ENCODE data around the gene MYO1C. TPM values are rescaled to one million over a fixed set of nuclear protein-coding genes. Genes with fewer than 3 reads are reported as not detected.

MYO1C gene
- total RNA-seq, 1 experiment from 2014 or later, result 73.6 TPM

GRCh38 chr17:1486802-1487695 is 5.4 kb downstream of the MYO1C start (continued):
- TF ChIP-seq, protein P1, sequence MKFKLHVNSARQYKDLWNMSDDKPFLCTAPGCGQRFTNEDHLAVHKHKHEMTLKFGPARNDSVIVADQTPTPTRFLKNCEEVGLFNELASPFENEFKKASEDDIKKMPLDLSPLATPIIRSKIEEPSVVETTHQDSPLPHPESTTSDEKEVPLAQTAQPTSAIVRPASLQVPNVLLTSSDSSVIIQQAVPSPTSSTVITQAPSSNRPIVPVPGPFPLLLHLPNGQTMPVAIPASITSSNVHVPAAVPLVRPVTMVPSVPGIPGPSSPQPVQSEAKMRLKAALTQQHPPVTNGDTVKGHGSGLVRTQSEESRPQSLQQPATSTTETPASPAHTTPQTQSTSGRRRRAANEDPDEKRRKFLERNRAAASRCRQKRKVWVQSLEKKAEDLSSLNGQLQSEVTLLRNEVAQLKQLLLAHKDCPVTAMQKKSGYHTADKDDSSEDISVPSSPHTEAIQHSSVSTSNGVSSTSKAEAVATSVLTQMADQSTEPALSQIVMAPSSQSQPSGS (CRISPR knock-in tag; IDR thresholded peaks at IDR 0.05; ENCODE audit: borderline replicate concordance, low read depth), result no peak
- TF ChIP-seq NR1H2 (CRISPR knock-in tag; IDR thresholded peaks at IDR 0.05) (no peak), KAT7 (CRISPR knock-in tag; IDR thresholded peaks at IDR 0.05; ENCODE audit: borderline replicate concordance) (peak; percentile 48; the same call in 1 of the 2 replicates), ZNF232 (CRISPR knock-in tag; IDR thresholded peaks at IDR 0.05) (no peak), HMGA2 (CRISPR knock-in tag; IDR thresholded peaks at IDR 0.05) (no peak), ZNF532 (CRISPR knock-in tag; IDR thresholded peaks at IDR 0.05; ENCODE audit: borderline replicate concordance) (no peak), TEAD4 (CRISPR knock-in tag; IDR thresholded peaks at IDR 0.05) (no peak), NFE2L1 (CRISPR knock-in tag; IDR thresholded peaks at IDR 0.05) (no peak), JUN (CRISPR knock-in tag; IDR thresholded peaks at IDR 0.05) (no peak), USF1 (CRISPR knock-in tag; IDR thresholded peaks at IDR 0.05) (no peak)
- TF ChIP-seq, protein P2, sequence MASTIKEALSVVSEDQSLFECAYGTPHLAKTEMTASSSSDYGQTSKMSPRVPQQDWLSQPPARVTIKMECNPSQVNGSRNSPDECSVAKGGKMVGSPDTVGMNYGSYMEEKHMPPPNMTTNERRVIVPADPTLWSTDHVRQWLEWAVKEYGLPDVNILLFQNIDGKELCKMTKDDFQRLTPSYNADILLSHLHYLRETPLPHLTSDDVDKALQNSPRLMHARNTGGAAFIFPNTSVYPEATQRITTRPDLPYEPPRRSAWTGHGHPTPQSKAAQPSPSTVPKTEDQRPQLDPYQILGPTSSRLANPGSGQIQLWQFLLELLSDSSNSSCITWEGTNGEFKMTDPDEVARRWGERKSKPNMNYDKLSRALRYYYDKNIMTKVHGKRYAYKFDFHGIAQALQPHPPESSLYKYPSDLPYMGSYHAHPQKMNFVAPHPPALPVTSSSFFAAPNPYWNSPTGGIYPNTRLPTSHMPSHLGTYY (CRISPR knock-in tag; IDR thresholded peaks at IDR 0.05), result no peak
- TF ChIP-seq, protein P3, sequence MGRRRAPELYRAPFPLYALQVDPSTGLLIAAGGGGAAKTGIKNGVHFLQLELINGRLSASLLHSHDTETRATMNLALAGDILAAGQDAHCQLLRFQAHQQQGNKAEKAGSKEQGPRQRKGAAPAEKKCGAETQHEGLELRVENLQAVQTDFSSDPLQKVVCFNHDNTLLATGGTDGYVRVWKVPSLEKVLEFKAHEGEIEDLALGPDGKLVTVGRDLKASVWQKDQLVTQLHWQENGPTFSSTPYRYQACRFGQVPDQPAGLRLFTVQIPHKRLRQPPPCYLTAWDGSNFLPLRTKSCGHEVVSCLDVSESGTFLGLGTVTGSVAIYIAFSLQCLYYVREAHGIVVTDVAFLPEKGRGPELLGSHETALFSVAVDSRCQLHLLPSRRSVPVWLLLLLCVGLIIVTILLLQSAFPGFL (CRISPR knock-in tag; IDR thresholded peaks at IDR 0.05; ENCODE audit: borderline replicate concordance), result no peak

DNA sequence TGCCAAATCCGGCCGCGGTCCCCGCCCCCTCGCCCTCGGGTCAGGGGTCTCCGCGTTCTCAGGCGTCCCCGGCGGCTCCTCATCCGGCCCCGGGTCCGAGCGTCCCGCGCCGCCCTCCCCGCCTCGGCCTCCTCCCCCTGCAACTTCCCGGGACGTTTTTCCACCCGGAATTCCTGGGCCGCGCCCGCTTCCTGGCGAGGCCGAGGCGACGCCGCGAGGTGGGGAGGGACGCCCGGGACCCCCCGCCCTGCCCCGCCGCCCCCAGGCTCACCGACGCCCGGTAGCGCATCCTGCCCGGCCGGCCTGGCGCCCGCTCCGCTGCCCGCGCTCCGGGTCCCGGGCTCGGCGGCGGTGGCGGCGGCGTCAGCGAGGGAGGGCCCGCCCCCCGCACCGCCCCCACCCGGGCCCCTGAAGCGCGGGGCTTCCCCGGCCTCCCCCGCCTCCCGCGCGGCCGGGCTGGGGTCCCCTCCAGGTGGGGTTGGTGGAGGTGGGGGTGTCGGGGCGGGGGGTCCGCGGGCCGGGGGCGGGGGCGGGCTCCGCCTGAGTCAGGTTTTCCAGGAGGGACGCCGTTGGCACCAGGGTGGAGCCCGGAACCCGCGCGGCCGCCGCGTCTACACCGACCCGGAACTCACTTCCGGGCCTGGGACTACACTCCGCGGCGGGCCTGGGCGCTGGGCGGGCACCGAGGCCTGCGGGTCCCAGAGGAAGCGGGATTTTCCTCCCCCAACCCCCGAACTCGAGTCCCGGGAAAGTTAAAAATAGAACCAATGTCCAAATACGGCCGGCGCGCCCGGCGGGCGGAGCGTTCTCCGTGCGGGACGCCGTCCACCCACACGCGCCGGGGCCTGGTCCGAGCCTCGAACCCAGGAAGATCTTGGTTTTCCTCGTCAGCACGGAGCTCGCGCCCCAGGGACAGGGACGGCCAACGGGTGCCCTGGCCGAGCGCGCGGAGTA is 6.8 kb downstream of the MYO1C start:
- ChIA-PET CTCF (interaction anchor here (0.6 to 1.4 kb wide), 10 partner anchors 13 to 212 kb away, joined by 3 to 14 read pairs (median 4); partner anchors contain the start of gene INPP5K), POLR2A (interaction anchor here (0.7 to 1.0 kb wide), 2 partner anchors 23 to 31 kb away, joined by 3 read pairs; partner anchors contain the start of gene INPP5K)
- H3K4me1 Mint-ChIP-seq, result peaks cover 34% of the 10 kb centered on the region
- ATAC-seq, result no peak; the same call in 1 of the 2 replicates
- no peak overlapping the region for H3K27ac Mint-ChIP-seq
- H3K36me3 Mint-ChIP-seq, result peaks cover 20% of the 10 kb centered on the region
- DNase-seq (ENCODE audit: low spot score), result peak; percentile 73
- H3K4me3 Mint-ChIP-seq, result peak overlapping the region; percentile 79
- H3K27me3 Mint-ChIP-seq (ENCODE audit: low read depth), result peaks cover 11% of the 10 kb centered on the region
- no peak for TF ChIP-seq RELA (CRISPR knock-in tag; IDR thresholded peaks at IDR 0.05; ENCODE audit: borderline replicate concordance)
- TF ChIP-seq, protein P4, sequence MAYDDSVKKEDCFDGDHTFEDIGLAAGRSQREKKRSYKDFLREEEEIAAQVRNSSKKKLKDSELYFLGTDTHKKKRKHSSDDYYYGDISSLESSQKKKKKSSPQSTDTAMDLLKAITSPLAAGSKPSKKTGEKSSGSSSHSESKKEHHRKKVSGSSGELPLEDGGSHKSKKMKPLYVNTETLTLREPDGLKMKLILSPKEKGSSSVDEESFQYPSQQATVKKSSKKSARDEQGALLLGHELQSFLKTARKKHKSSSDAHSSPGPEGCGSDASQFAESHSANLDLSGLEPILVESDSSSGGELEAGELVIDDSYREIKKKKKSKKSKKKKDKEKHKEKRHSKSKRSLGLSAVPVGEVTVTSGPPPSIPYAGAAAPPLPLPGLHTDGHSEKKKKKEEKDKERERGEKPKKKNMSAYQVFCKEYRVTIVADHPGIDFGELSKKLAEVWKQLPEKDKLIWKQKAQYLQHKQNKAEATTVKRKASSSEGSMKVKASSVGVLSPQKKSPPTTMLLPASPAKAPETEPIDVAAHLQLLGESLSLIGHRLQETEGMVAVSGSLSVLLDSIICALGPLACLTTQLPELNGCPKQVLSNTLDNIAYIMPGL (CRISPR knock-in tag; IDR thresholded peaks at IDR 0.05), result 0 out of 2 replicates have a peak, but pooled peaks have one; percentile 30
- no peaks in the 10 kb centered on the region for H3K9me3 Mint-ChIP-seq

Measured in WTC11 (cell line).